Stimulated activated CD8-positive, alpha-beta memory T cell treated with anti-CD3 and anti-CD28 coated beads, Interleukin-15, amount 100 ng/mL, for 24 hours (primary cell): Measurements from ENCODE around the gene SMAD3.

Experiments
- DNase-seq: peaks from one replicate; pipeline ENCODE4 v3.0.0-alpha.2; 2020; ENCODE audit warnings: low read depth

The SMAD3 gene

GRCh38 chr15:67082007-67082536, 16.7 kb downstream of the SMAD3 start:
- DNase-seq: no peak

GRCh38 chr15:67083135-67083762, 17.8 kb downstream of the SMAD3 start:
- no peak for DNase-seq

- no peak for DNase-seq
These were observed 19.2 kb downstream of the SMAD3 start for GRCh38 chr15:67084561-67084960.

- DNase-seq: no peak
These were observed 19.9 kb downstream of the SMAD3 start for GRCh38 chr15:67085237-67085817.

- no peak for DNase-seq
These were observed 20.6 kb downstream of the SMAD3 start for GRCh38 chr15:67085818-67086636.

- no peak for DNase-seq
These were observed 21.2 kb downstream of the SMAD3 start for GRCh38 chr15:67086637-67086914.

GRCh38 chr15:67087507-67088172, 22.2 kb downstream of the SMAD3 start:
- DNase-seq: no peak

GRCh38 chr15:67089217-67090193, 24.1 kb downstream of the SMAD3 start:
- DNase-seq: no peak

GRCh38 chr15:67090297-67091070, 25.1 kb downstream of the SMAD3 start:
- DNase-seq: no peak

GRCh38 chr15:67091071-67091979, 25.9 kb downstream of the SMAD3 start:
- DNase-seq: no peak

GRCh38 chr15:67091980-67092677, 26.7 kb downstream of the SMAD3 start:
- no peak for DNase-seq

- no peak for DNase-seq
These were observed 27.5 kb downstream of the SMAD3 start for GRCh38 chr15:67092752-67093503.

GRCh38 chr15:67093504-67093862, 28.1 kb downstream of the SMAD3 start:
- no peak for DNase-seq

GRCh38 chr15:67094001-67094826, 28.8 kb downstream of the SMAD3 start:
- no peak for DNase-seq

- no peak for DNase-seq
These were observed 30.5 kb downstream of the SMAD3 start for GRCh38 chr15:67095912-67096311.

GRCh38 chr15:67096546-67097294, 31.3 kb downstream of the SMAD3 start:
- DNase-seq: no peak

- no peak for DNase-seq
These were observed 32.0 kb downstream of the SMAD3 start for GRCh38 chr15:67097424-67097823.
